ENCODE measurements around the gene CAPZA2.

Gene CAPZA2

GRCh38 chr7:116836048-116836447, 26.3 kb upstream of the CAPZA2 start:
- H3K4me1 ChIP-seq (ENCODE audit: control insufficient read depth, low read depth, low read length): no peaks in the 10 kb centered on the region
- no peaks in the 10 kb centered on the region for H3K9me3 ChIP-seq (ENCODE audit: control insufficient read depth, low read depth, low read length)
- no peak overlapping the region for H3K27ac ChIP-seq (ENCODE audit: low read length)
- H3K4me3 ChIP-seq (ENCODE audit: low read length): no peak overlapping the region
- no peaks in the 10 kb centered on the region for H3K27me3 ChIP-seq (ENCODE audit: control insufficient read depth, insufficient read depth, low read length)
- no peaks in the 10 kb centered on the region for H3K36me3 ChIP-seq (ENCODE audit: control insufficient read depth, low read depth, low read length)
- H3K9ac ChIP-seq (ENCODE audit: low read length): no peak overlapping the region

DNA sequence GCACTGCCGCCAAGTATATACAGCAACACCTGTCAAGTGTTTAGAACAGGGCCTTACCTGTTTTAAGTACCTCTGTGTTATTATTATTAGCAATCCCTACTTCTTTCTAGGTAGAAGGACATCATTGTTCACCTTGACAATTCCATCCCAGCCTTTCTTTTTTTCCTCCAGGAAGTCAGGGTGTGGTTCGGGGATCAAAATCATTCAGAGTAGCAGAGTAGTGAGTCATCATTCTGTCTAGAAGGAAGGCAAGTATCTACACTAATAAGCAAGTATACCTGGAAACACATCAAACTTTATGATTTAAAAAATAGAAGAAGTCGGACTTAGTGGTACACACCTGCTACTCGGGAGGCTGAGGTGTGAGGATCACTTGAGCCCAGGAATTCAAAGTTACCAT, 25.5 kb upstream of the CAPZA2 start:
- Histone ChIP-seq H3K36me3 (ENCODE audit: control insufficient read depth, low read depth, low read length) (no peaks in the 10 kb centered on the region), H3K9me3 (ENCODE audit: control insufficient read depth, low read depth, low read length) (no peaks in the 10 kb centered on the region), H3K4me1 (ENCODE audit: control insufficient read depth, low read depth, low read length) (no peaks in the 10 kb centered on the region), H3K27ac (ENCODE audit: low read length) (no peak overlapping the region), H3K27me3 (ENCODE audit: control insufficient read depth, insufficient read depth, low read length) (no peaks in the 10 kb centered on the region), H3K9ac (ENCODE audit: low read length) (no peak overlapping the region), H3K4me3 (ENCODE audit: low read length) (no peak overlapping the region)

DNA sequence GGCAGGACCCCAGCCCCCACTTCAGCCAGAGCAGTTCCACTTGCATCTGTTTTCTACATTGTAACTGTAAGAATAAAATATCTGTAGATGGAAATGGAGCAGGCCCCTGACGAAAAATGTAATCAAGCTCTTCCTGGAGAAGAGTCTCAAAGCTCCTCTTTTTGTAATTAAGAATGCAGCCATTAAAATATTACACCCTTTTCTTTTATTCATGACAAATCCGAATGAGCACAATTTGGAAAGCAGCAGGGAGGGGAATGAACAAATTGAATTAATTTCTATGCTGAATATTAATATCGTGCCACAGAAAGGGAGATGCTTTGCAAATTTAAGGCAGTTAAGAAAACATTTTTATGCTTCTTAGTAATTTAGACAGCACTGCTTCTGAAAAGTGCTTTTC, 24.8 kb upstream of the CAPZA2 start:
- Histone ChIP-seq H3K9me3 (ENCODE audit: control insufficient read depth, low read depth, low read length) (no peaks in the 10 kb centered on the region), H3K4me3 (ENCODE audit: low read length) (no peak overlapping the region), H3K4me1 (ENCODE audit: control insufficient read depth, low read depth, low read length) (no peaks in the 10 kb centered on the region), H3K27ac (ENCODE audit: low read length) (no peak overlapping the region), H3K36me3 (ENCODE audit: control insufficient read depth, low read depth, low read length) (no peaks in the 10 kb centered on the region), H3K27me3 (ENCODE audit: control insufficient read depth, insufficient read depth, low read length) (no peaks in the 10 kb centered on the region), H3K9ac (ENCODE audit: low read length) (no peak overlapping the region)

DNA sequence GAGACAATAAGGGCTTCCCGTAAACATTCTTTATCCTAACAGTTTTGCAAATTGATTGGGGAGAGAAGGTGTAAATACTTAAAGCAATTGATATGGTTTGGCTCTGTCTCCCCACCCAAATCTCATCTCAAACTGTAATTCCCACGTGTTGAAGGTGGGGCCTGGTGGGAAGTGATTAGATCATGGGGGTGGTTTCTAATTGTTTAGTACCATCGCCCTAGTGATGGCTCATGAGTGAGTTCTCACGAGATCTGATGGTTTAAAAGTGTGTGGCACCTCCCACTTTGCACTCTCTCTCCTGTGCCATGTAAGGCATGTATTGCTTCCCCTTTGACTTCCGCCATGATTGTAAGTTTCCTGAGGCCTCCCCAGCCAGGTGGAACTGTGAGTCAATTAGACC, 22.1 kb upstream of the CAPZA2 start:
- H3K9me3 ChIP-seq (ENCODE audit: control insufficient read depth, low read depth, low read length): no peaks in the 10 kb centered on the region
- H3K4me1 ChIP-seq (ENCODE audit: control insufficient read depth, low read depth, low read length): no peaks in the 10 kb centered on the region
- H3K9ac ChIP-seq (ENCODE audit: low read length): no peak overlapping the region
- no peak overlapping the region for H3K27ac ChIP-seq (ENCODE audit: low read length)
- H3K36me3 ChIP-seq (ENCODE audit: control insufficient read depth, low read depth, low read length): no peaks in the 10 kb centered on the region
- H3K4me3 ChIP-seq (ENCODE audit: low read length): no peak overlapping the region
- no peaks in the 10 kb centered on the region for H3K27me3 ChIP-seq (ENCODE audit: control insufficient read depth, insufficient read depth, low read length)

DNA sequence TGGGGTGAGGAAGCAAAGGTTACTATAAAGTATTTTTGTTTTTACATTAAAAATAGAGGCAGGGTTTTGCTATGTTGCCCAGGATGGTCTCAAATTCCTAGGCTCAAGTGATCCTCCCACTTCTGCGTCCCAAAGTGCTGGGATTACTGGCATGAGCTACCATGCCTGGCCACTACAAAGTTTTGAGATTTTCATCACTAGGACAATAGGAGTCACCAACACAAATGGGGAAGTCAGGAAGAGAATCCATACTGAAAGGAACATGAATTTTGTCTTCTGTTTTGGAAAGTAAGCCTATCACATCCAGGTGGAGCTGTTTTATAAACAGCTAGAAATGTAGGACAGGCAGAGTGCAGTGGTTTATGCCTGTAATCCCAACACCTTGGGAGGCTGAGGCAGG, 20.0 kb upstream of the CAPZA2 start:
- Histone ChIP-seq H3K9me3 (ENCODE audit: control insufficient read depth, low read depth, low read length) (no peaks in the 10 kb centered on the region), H3K9ac (ENCODE audit: low read length) (no peak overlapping the region), H3K4me1 (ENCODE audit: control insufficient read depth, low read depth, low read length) (no peaks in the 10 kb centered on the region), H3K27ac (ENCODE audit: low read length) (no peak overlapping the region), H3K27me3 (ENCODE audit: control insufficient read depth, insufficient read depth, low read length) (no peaks in the 10 kb centered on the region), H3K36me3 (ENCODE audit: control insufficient read depth, low read depth, low read length) (no peaks in the 10 kb centered on the region), H3K4me3 (ENCODE audit: low read length) (no peak overlapping the region)

- H3K27me3 ChIP-seq (ENCODE audit: control insufficient read depth, insufficient read depth, low read length): no peaks in the 10 kb centered on the region
- no peak overlapping the region for H3K27ac ChIP-seq (ENCODE audit: low read length)
- no peaks in the 10 kb centered on the region for H3K36me3 ChIP-seq (ENCODE audit: control insufficient read depth, low read depth, low read length)
- no peak overlapping the region for H3K9ac ChIP-seq (ENCODE audit: low read length)
- H3K9me3 ChIP-seq (ENCODE audit: control insufficient read depth, low read depth, low read length): no peaks in the 10 kb centered on the region
- no peaks in the 10 kb centered on the region for H3K4me1 ChIP-seq (ENCODE audit: control insufficient read depth, low read depth, low read length)
- no peak overlapping the region for H3K4me3 ChIP-seq (ENCODE audit: low read length)
Measured at GRCh38 chr7:116843378-116843777, 19.0 kb upstream of the CAPZA2 start.

GRCh38 chr7:116851175-116851574, 11.2 kb upstream of the CAPZA2 start:
- no peaks in the 10 kb centered on the region for H3K9me3 ChIP-seq (ENCODE audit: control insufficient read depth, low read depth, low read length)
- no peak overlapping the region for H3K9ac ChIP-seq (ENCODE audit: low read length)
- no peaks in the 10 kb centered on the region for H3K36me3 ChIP-seq (ENCODE audit: control insufficient read depth, low read depth, low read length)
- no peaks in the 10 kb centered on the region for H3K27me3 ChIP-seq (ENCODE audit: control insufficient read depth, insufficient read depth, low read length)
- no peak overlapping the region for H3K27ac ChIP-seq (ENCODE audit: low read length)
- H3K4me1 ChIP-seq (ENCODE audit: control insufficient read depth, low read depth, low read length): peaks cover 2% of the 10 kb centered on the region
- no peak overlapping the region for H3K4me3 ChIP-seq (ENCODE audit: low read length)

- Histone ChIP-seq H3K4me3 (ENCODE audit: low read length) (no peak overlapping the region), H3K27ac (ENCODE audit: low read length) (no peak overlapping the region), H3K27me3 (ENCODE audit: control insufficient read depth, insufficient read depth, low read length) (no peaks in the 10 kb centered on the region), H3K36me3 (ENCODE audit: control insufficient read depth, low read depth, low read length) (no peaks in the 10 kb centered on the region), H3K9me3 (ENCODE audit: control insufficient read depth, low read depth, low read length) (no peaks in the 10 kb centered on the region), H3K4me1 (ENCODE audit: control insufficient read depth, low read depth, low read length) (peaks cover 7% of the 10 kb centered on the region), H3K9ac (ENCODE audit: low read length) (no peak overlapping the region)
Measured at GRCh38 chr7:116851671-116852070, 10.7 kb upstream of the CAPZA2 start.

- no peaks in the 10 kb centered on the region for H3K36me3 ChIP-seq (ENCODE audit: control insufficient read depth, low read depth, low read length)
Measured at GRCh38 chr7:116854132-116854531, 8.3 kb upstream of the CAPZA2 start.

GRCh38 chr7:116857052-116857451, 5.3 kb upstream of the CAPZA2 start:
- H3K36me3 ChIP-seq (ENCODE audit: control insufficient read depth, low read depth, low read length): no peaks in the 10 kb centered on the region
- H3K4me1 ChIP-seq (ENCODE audit: control insufficient read depth, low read depth, low read length): peaks cover 15% of the 10 kb centered on the region
- H3K27ac ChIP-seq (ENCODE audit: low read length): no peak overlapping the region
- no peaks in the 10 kb centered on the region for H3K9me3 ChIP-seq (ENCODE audit: control insufficient read depth, low read depth, low read length)
- no peaks in the 10 kb centered on the region for H3K27me3 ChIP-seq (ENCODE audit: control insufficient read depth, insufficient read depth, low read length)
- H3K9ac ChIP-seq (ENCODE audit: low read length): no peak overlapping the region
- H3K4me3 ChIP-seq (ENCODE audit: low read length): no peak overlapping the region

More at GRCh38 chr7:116854132-116854531, 8.3 kb upstream of the CAPZA2 start:
- Histone ChIP-seq H3K4me1 (ENCODE audit: control insufficient read depth, low read depth, low read length) (peaks cover 15% of the 10 kb centered on the region), H3K27ac (ENCODE audit: low read length) (no peak overlapping the region), H3K4me3 (ENCODE audit: low read length) (no peak overlapping the region), H3K27me3 (ENCODE audit: control insufficient read depth, insufficient read depth, low read length) (no peaks in the 10 kb centered on the region), H3K9me3 (ENCODE audit: control insufficient read depth, low read depth, low read length) (no peaks in the 10 kb centered on the region), H3K9ac (ENCODE audit: low read length) (no peak overlapping the region)

DNA sequence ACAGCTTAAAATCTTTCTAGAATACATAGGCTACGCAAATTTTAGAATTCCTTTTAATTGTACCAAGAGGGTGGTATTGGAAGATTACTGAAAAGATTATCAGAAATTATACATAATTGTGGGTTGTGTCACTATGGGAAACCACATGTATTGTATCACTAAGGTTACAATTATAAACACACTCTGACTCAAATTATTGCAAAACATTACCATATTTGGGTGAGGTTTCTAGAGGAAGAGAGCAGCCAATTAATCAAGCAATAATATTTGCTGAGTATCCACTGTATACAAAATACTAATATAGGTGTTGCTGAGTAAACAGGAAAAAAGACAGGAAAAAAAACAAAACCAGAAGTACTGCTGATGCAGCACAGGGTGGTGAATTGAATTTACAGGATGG, 3.1 kb upstream of the CAPZA2 start:
- H3K27me3 ChIP-seq (ENCODE audit: control insufficient read depth, insufficient read depth, low read length): no peaks in the 10 kb centered on the region
- no peak overlapping the region for H3K27ac ChIP-seq (ENCODE audit: low read length)
- no peak overlapping the region for H3K4me3 ChIP-seq (ENCODE audit: low read length)
- H3K4me1 ChIP-seq (ENCODE audit: control insufficient read depth, low read depth, low read length): peaks cover 19% of the 10 kb centered on the region
- H3K9ac ChIP-seq (ENCODE audit: low read length): no peak overlapping the region
- no peaks in the 10 kb centered on the region for H3K9me3 ChIP-seq (ENCODE audit: control insufficient read depth, low read depth, low read length)
- H3K36me3 ChIP-seq (ENCODE audit: control insufficient read depth, low read depth, low read length): no peaks in the 10 kb centered on the region

- Histone ChIP-seq H3K27ac (ENCODE audit: low read length) (no peak overlapping the region), H3K9ac (ENCODE audit: low read length) (no peak overlapping the region), H3K4me3 (ENCODE audit: low read length) (peak overlapping the region; percentile 34), H3K4me1 (ENCODE audit: control insufficient read depth, low read depth, low read length) (peaks cover 12% of the 10 kb centered on the region), H3K9me3 (ENCODE audit: control insufficient read depth, low read depth, low read length) (no peaks in the 10 kb centered on the region), H3K27me3 (ENCODE audit: control insufficient read depth, insufficient read depth, low read length) (no peaks in the 10 kb centered on the region), H3K36me3 (ENCODE audit: control insufficient read depth, low read depth, low read length) (no peaks in the 10 kb centered on the region)
Measured at GRCh38 chr7:116861717-116862116, 670 bp upstream of the CAPZA2 start.

Measured in iPS-18a (cell line).